Erythroblast (primary cell): Measurements from ENCODE around the gene LARP1.

Experiments used
- GATA1 ChIP-seq: IDR thresholded peaks from 2 replicates; pipeline ENCODE4 v1.6.1; 2011; ENCODE audit warnings: low read depth, mild to moderate bottlenecking, control low read depth, low read length, moderate library complexity
- POLR2A ChIP-seq: IDR thresholded peaks from 2 replicates; pipeline ENCODE4 v1.6.1; 2011; ENCODE audit warnings: mild to moderate bottlenecking, low read length

DNA sequence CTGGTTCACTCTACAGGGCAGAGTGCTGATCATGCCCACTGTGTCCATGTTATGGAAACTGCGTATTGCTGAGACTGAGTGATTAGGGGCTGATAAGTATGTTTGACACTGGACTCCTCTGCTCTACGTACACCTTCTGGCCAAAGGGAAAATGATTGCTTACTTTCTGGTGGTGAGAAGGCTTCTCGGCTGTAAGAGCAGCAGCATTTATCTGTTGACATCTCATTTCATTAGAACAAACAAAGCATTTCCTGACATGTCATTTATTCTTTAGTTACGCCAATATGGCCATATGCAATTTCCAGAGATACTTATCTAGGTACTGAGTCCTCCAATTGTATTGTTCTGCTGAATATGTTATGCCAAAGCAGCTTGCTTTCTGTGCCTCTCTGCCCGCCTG is 89.6 kb downstream of the LARP1 start:
- TF ChIP-seq POLR2A (no peak), GATA1 (no peak)
